Thoracic aorta (tissue), 2 donors: ENCODE measurements around the gene DELE1. TPM values are rescaled to one million over a fixed set of nuclear protein-coding genes. Genes with fewer than 3 reads are reported as not detected.

ENCODE experiments used
- ATAC-seq: fragments of 150-250 bp; one replicate; pipeline ENCODE4 v1.8.0; 2017; ENCODE audit warnings: low read depth; ENCODE audit not compliant: insufficient number of reproducible peaks, low FRiP score
- DNase-seq: peaks from one replicate; pipeline ENCODE4 v3.0.0-alpha.2; 2020; ENCODE audit warnings: low spot score
- H3K27ac ChIP-seq, 2 donors: fragments of 200-600 bp; sonication (generic); 1 replicate in 1 of 2; 2 replicates in 1 of 2; pipeline ENCODE4 v1.5.1; 2016; ENCODE audit warnings: mild to moderate bottlenecking in 2 of 2, moderate library complexity in 2 of 2
- H3K27me3 ChIP-seq: fragments of 200-600 bp; sonication (generic); replicated peaks from 2 replicates; pipeline ENCODE4 v1.6.0; 2016; ENCODE audit warnings: mild to moderate bottlenecking; ENCODE audit not compliant: insufficient read depth
- H3K36me3 ChIP-seq: fragments of 200-600 bp; sonication (generic); one replicate; pipeline ENCODE4 v1.5.1; 2016
- H3K4me1 ChIP-seq, 2 donors: fragments of 200-600 bp; sonication (generic); 1 replicate in 1 of 2; 2 replicates in 1 of 2; pipeline versions ENCODE4 v1.5.1 to v1.6.0; 2016; ENCODE audit warnings: low read depth in 2 of 2, mild to moderate bottlenecking in 1 of 2; ENCODE audit not compliant: control insufficient read depth in 1 of 2
- H3K4me3 ChIP-seq: fragments of 200-600 bp; sonication (generic); 2 replicates; pipeline ENCODE4 v1.5.1; 2016; ENCODE audit warnings: mild to moderate bottlenecking
- H3K9me3 ChIP-seq: fragments of 200-600 bp; sonication (generic); 2 replicates; pipeline ENCODE4 v1.5.1; 2016
- total RNA-seq, 2 donors: library from RNA; depleted of rRNA; stranded (reverse); fragments of >200 nt; gene quantifications; one replicate each; pipeline versions ENCODE4 v1.1.0 to v1.2.3, GENCODE V29; 2016
- TF ChIP-seq, protein P1 (sequence below): fragments of 200-600 bp; sonication (generic); IDR thresholded peaks from one replicate; pipeline ENCODE4 v1.5.1; 2019; ENCODE audit warnings: antibody characterized with exemption

Gene DELE1
- total RNA-seq, 2 donors from 2014 or later = 82.5 to 108 TPM

DNA sequence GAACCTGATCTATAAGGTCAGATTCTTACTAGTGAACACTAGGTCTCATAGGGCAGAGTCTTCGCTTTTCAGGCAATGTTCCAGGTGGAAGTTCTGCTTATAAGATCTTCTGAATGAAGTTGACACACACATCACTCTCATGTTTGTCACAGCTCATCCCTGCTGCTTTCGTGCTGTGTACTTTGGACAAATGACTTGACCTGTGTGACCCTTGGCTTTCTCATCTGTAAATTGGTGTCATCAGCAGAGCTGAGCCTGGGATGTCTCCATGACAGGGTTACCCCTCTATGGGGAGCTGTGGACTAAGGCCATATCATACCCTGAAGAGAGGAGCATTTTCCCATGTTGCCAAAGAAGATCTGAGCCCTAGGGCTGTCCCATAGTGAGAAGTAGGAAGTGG, 2.8 kb downstream of the DELE1 start:
- H3K4me3 ChIP-seq = no peak overlapping the region
- TF ChIP-seq, protein P1, sequence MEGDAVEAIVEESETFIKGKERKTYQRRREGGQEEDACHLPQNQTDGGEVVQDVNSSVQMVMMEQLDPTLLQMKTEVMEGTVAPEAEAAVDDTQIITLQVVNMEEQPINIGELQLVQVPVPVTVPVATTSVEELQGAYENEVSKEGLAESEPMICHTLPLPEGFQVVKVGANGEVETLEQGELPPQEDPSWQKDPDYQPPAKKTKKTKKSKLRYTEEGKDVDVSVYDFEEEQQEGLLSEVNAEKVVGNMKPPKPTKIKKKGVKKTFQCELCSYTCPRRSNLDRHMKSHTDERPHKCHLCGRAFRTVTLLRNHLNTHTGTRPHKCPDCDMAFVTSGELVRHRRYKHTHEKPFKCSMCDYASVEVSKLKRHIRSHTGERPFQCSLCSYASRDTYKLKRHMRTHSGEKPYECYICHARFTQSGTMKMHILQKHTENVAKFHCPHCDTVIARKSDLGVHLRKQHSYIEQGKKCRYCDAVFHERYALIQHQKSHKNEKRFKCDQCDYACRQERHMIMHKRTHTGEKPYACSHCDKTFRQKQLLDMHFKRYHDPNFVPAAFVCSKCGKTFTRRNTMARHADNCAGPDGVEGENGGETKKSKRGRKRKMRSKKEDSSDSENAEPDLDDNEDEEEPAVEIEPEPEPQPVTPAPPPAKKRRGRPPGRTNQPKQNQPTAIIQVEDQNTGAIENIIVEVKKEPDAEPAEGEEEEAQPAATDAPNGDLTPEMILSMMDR = no peak
- no peak for DNase-seq
- no peak for ATAC-seq
- no peak overlapping the region for H3K27ac ChIP-seq
- peaks cover 38% of the 10 kb centered on the region for H3K36me3 ChIP-seq
- H3K9me3 ChIP-seq = no peaks in the 10 kb centered on the region
- H3K27me3 ChIP-seq = no peaks in the 10 kb centered on the region
- H3K4me1 ChIP-seq = peaks cover 14 to 41% of the 10 kb centered on the region in 2 donors

DNA sequence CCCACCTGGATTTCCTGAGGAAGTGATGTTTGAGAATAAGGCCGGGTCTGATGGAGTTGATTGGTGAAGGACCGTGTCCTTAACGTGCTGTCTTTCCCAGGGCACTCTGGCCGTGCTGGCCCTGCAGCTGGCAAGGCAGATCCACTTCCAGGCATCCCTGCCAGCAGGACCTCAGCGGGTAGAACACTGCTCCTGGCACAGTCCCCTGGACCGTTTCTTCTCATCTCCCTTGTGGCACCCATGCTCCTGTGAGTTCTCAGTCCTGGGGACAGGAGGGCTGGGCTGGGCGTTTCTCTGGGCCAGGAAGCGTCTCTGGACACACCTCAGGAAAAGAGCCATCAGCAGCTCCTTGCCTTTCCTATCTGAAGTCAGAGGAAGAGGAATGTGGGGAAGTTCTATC, 4.4 kb downstream of the DELE1 start:
- Histone ChIP-seq H3K27ac (peak overlapping the region; percentile 69 to 96), H3K36me3 (peaks cover 44% of the 10 kb centered on the region), H3K4me3 (no peak overlapping the region), H3K27me3 (no peaks in the 10 kb centered on the region), H3K9me3 (no peaks in the 10 kb centered on the region), H3K4me1 (peaks cover 14 to 36% of the 10 kb centered on the region in 2 donors)
- ATAC-seq (no peak), DNase-seq (no peak)
- TF ChIP-seq, protein P1 = no peak

DNA sequence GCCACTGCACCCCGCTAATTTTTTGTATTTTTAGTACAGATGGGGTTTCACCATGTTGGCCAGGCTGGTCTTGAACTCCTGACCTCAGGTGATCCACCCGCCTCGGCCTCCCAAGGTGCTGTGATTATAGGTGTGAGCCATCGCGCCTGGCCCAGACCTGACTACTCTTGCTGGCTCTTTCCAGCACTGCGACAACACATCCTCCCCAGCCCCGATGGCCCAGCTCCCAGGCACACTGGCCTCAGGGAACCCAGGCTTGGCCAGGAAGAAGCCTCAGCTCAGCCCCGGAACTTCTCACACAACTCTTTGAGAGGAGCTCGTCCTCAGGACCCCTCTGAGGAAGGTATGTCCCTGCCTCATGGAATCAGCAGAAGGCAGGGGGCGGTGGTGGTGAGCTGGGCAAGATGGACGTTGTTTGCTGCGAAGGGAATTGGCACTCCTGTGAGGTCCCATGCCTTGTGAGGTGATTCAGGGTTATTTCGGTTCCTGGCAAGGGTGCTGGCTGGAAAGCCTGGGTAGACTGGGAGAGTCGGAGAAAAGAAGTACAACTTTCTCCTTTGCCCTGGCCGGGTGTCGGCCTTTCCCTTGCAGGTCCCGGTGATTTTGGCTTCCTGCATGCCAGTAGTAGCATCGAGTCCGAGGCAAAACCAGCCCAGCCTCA, 5.9 kb downstream of the DELE1 start:
- H3K27me3 ChIP-seq = no peaks in the 10 kb centered on the region
- H3K27ac ChIP-seq = peak overlapping the region; percentile 69 to 96
- DNase-seq (peak; percentile 21), ATAC-seq (peak; percentile 69)
- TF ChIP-seq, protein P1 = no peak
- peak overlapping the region; percentile 29 for H3K4me3 ChIP-seq
- H3K36me3 ChIP-seq = peaks cover 51% of the 10 kb centered on the region
- H3K4me1 ChIP-seq = peaks cover 13 to 43% of the 10 kb centered on the region in 2 donors
- no peaks in the 10 kb centered on the region for H3K9me3 ChIP-seq

DNA sequence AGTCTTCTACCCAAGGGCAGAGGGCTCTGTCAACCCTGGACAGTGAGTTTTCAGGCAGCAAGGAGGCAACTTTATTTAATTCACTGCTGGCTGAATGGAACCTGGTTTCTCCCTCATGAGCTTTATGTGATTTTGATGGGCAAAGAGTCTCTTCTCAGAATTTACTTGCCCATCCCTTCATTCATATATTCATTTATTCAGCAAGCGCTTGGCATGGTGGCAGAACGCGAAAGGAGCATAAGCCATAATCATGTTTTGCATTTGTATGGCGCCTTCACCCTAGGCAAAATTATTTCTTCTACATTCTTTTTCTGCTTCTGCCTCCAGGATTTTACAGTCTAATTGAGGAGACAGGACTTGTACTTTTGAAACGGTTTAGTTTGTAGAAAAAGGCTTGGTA, 8.0 kb downstream of the DELE1 start:
- Histone ChIP-seq H3K4me1 (peaks cover 16 to 46% of the 10 kb centered on the region in 2 donors), H3K36me3 (peaks cover 53% of the 10 kb centered on the region), H3K27ac (no peak overlapping the region), H3K27me3 (no peaks in the 10 kb centered on the region), H3K4me3 (no peak overlapping the region), H3K9me3 (no peaks in the 10 kb centered on the region)
- no peak for DNase-seq
- ATAC-seq = no peak
- TF ChIP-seq, protein P1 = no peak

DNA sequence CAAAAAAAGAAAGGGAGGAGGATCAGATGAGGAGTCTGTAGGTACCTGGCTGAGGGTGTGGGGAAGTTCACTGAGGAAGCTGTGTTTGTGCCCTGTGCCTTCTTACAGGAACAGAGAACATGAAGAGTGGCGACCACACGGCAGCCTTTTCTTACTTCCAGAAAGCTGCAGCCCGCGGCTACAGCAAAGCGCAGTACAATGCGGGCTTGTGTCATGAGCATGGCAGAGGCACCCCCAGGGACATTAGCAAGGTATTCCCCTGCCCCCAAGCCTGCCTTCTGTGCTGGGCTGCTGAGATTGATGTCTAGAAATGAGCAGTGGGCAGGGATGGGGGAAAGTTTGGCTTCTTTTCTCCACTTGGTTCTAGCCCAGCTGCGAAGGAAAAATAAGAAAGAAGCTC, 9.5 kb downstream of the DELE1 start:
- DNase-seq (no peak), ATAC-seq (no peak)
- no peaks in the 10 kb centered on the region for H3K27me3 ChIP-seq
- H3K36me3 ChIP-seq = peaks cover 53% of the 10 kb centered on the region
- peaks cover 16 to 43% of the 10 kb centered on the region in 2 donors for H3K4me1 ChIP-seq
- H3K27ac ChIP-seq = peak overlapping the region; percentile 27 to 30
- H3K4me3 ChIP-seq = no peak overlapping the region
- TF ChIP-seq, protein P1 = no peak
- H3K9me3 ChIP-seq = no peaks in the 10 kb centered on the region
